SW 1271 (cell line): ENCODE measurements around the gene CLDN9.
"Not testable (repeated sequence)": the region's sequence is repeated elsewhere in the genome, so short reads cannot be mapped to it uniquely, and the experiment has no call there.

Experiments used
- DNase-seq, 2 experiments: peaks; one replicate each; lab custom pipeline; 2025; lab: John Stamatoyannopoulos, UW

CLDN9 gene

DNA sequence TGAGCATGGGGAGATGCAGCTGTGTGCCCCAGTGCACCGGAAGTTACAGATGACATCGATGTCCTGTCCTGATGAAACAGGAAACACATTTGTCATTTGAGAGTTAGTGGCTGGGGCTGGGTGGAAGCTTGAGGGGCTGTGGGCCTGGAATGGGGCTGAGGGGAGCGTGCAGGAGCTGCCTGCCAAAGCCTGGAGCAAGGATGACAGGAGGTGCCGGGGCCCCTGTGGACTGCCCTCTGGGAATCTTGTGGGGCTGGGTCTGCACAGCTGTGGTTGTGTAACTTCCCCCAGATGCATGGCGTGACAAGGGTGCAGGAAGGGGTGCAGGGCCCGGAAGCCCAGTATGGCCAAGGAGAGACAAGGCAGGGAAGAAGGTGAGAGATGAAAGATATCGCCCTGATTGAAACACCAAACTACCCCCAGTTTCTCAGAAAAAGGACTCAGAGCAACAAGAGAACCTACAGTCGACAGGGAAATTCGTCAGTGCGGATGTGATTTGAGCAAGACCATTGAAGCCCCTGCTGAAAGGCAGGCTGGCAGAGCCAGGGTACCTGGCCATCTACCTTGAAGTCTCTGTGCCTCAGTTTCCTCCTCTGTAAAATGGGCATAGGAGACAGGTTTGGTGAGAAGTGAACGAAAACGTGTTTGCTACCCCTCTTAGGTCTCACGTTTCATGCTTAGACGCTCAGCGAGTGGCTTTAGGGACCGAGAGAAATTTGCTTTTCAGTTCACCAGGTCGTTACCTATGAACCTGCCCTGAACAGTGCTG is 42.4 kb downstream of the CLDN9 start:
- DNase-seq, result no peak

DNA sequence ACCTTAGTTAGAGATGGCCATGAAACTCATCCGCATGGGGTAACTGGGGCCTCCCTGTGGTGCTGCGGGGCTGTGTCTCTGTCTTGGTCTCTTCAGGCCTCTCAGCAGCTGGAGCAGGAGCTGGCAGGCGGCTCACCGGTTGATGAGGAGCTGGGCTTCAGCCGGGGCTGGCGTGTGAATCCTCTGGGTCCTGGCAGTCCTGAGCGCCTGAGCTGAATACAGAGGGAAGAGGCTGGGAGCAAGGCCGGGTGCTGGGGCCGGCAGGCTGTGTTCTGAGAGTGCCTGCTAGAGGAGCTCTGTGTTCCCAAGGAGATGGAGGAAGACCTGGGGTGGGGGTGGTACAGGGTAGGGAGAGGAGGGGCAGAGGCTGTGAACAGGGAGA is 43.0 kb downstream of the CLDN9 start:
- DNase-seq, result not testable (repeated sequence)

DNA sequence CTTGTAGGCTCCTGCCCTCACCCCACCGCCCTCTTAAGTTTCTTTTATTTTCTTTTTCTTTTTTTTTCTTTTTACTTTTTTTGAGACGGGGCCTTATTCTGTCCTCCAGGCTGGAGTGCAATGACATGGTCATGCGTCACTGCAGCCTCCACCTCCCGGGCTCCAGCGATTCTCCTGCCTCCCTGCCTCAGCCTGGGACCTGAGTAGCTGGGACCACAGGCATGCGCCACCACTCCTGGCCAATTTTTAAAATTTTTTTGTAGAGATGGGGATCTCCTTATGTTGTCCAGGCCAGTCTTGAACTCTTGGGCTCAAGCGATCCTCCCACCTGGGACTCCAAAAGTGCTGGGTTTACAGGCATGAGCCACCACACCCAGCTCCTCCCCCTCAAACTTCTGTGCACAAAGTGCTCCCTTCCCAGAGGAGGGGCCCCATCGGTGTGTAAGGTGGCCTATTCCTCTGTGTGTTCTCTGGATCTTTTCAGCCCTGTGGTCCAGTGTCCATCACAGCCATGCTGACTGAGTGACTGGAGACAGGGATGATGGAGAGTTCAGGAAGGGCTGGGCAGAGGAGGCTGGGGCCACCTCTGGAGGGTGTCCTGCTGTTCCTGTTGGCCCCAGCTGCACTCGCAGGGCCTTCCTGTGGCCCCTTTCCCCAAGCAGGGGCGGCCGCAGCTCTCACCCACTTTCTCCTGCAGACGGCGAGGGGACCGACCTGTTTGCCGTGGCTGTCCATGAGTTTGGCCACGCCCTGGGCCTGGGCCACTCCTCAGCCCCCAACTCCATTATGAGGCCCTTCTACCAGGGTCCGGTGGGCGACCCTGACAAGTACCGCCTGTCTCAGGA is 43.8 kb downstream of the CLDN9 start:
- no peak for DNase-seq

- DNase-seq, result no peak
Measured at GRCh38 chr16:3057181-3058138, 44.7 kb downstream of the CLDN9 start.

- DNase-seq, result peak in 1 of 2 experiments; percentile 28
Measured at GRCh38 chr16:3058139-3059030, 45.7 kb downstream of the CLDN9 start.

GRCh38 chr16:3059041-3059722 is 46.5 kb downstream of the CLDN9 start:
- DNase-seq, result peak; percentile 16 to 41

DNA sequence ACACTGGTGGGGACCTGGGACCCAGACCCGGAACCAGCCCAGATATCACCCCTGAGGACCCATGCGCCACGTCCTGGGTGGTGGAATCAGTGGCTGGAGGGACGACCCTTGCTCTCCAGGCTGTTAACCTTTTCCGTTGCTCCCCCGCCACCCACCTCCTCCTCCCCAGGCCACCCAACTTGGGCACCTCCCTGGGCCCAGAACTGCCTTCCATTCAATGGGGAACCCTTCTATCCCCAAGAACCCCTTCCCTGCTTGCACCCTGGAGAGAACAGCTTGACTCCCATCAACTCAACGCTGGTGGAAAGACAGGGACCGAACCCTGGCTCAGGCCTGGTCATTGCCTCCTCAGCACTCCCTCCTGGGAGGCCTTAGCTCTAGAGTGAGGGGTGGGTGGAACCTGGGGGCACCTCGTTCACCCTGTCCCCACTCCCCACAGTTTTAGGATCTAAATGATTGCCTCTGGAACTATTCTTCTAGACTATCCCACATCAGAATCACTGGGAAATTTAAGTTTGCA is 47.1 kb downstream of the CLDN9 start:
- no peak for DNase-seq

DNA sequence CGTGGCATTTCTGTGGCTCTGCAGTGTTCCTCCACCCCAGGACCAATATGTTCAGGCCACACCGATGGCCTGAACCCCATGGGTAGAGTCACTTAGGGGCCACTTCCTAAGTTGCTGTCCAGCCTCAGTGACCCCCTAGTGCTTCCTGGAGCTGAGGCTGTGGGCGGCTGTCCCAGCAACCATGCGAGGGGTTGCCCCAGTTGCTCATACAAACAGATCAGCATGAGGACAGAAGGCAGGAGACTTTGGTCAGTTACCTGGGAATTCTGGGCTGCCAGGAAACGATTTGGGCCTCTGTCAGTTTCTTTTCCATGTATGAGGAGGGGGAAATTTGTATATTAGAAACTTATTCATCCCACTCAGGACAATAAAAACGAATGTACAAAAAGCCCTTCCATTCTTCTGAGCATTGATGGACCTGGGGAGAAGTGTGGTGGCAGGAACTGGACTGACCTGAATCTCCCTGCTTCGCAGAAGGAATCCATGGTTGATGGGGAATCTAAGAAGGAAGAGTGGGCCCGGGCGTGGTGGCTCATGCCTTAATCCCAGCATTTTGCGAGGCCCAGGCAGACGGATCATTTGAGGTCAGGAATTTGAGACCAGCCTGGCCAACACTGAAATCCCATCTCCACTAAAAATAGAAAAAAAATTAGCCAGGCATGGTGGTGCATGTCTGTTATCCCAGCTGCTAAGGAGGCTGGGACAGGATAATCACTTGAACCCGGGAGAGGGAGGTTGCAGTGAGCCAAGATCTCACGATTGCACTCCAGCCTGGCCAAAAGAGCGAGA is 47.8 kb downstream of the CLDN9 start:
- DNase-seq, result no peak

DNA sequence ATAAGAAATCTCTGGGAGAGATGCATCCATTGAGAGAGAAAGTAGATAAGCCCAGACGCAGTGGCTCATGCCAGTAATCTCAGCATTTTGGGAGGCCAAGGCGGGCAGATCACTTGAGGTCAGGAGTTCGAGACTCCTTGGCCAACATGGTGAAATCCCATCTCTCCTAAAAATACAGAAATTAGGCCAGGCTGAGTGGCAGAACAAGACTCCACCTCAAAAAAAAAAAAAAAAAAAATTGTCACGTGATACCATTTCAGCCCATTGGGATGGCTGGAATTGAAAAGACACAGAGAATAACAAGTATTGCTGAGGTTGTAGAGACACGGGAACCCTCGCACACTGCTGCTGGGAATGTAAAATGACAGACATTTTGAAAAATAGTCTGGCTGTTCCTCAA is 49.8 kb downstream of the CLDN9 start:
- no peak for DNase-seq

DNA sequence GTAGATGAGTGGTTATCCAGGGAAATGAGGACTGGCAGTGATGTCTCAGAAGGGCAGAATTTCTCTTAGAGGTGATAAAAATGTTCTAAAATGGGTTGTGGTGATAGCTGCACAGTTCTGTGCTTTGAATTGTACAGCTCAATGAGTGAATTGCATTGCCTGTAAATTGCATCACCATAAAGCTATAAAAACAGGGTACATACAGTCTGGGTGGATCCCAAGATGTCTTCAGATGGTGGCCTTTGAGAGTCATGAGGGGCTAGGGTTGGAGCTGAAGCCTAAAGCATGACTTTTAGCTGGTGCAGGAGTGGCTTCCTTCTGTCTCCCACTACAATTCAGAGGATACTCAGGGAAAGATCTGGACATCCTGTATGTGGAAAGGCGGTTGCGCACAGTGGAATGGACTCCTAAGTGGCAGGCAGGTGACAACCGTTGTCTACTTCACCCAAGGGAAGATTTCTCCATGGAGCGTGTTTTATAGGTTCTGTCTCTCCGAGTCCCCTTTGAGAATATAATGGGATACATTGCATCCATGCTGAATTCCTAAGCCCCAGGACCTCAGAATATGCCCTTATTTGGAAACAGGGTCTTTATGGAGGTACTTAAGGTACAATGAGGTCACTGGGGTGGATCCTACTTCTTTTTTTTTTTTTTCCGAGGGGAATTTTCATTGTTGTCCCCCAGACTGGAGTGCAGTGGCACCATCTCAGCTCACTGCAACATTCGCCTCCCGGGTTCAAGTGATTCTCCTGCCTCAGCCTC is 51.1 kb downstream of the CLDN9 start:
- DNase-seq, result no peak
